HepG2 (cell line): ENCODE results near the gene SH3GL1. TPM values are rescaled to one million over a fixed set of nuclear protein-coding genes. Genes with fewer than 3 reads are reported as not detected.

Experiments used
- ADNP ChIP-seq: sonication (generic); formaldehyde crosslinking; IDR thresholded peaks from 2 replicates; pipeline ENCODE4 v1.4.0; 2020; ENCODE audit warnings: missing genetic modification reagents
- AKAP8 ChIP-seq: sonication (generic); formaldehyde crosslinking; IDR thresholded peaks from 2 replicates; pipeline ENCODE4 v1.5.1; 2020; ENCODE audit warnings: mild to moderate bottlenecking, missing genetic modification reagents
- FIP1L1 ChIP-seq: fragments of 200-400 bp; formaldehyde crosslinking; IDR thresholded peaks from 2 replicates; pipeline ENCODE4 v1.6.1; 2018; ENCODE audit warnings: low read depth, mild to moderate bottlenecking, low read length, moderate library complexity, borderline replicate concordance; ENCODE audit not compliant: insufficient read depth
- HMG20B ChIP-seq: conservative IDR thresholded peaks from 2 replicates; pipeline ENCODE4 v1.6.1; 2016; ENCODE audit warnings: missing genetic modification reagents, missing compliant biosample characterization
- HNRNPL ChIP-seq: fragments of 200-400 bp; formaldehyde crosslinking; IDR thresholded peaks from 2 replicates; pipeline ENCODE4 v1.6.1; 2017; ENCODE audit warnings: mild to moderate bottlenecking, low read depth, low read length
- KAT2B ChIP-seq: fragments of 150-350 bp; IDR thresholded peaks from 2 replicates; pipeline ENCODE4 v1.6.1; 2014; ENCODE audit warnings: low read depth, low read length, borderline replicate concordance
- MLLT10 ChIP-seq: sonication (generic); formaldehyde crosslinking; IDR thresholded peaks from 2 replicates; pipeline ENCODE4 v1.4.0; 2020; ENCODE audit warnings: missing genetic modification reagents
- NAIF1 ChIP-seq: sonication (generic); formaldehyde crosslinking; IDR thresholded peaks from 2 replicates; pipeline ENCODE4 v1.5.0; 2020; ENCODE audit warnings: mild to moderate bottlenecking, missing genetic modification reagents, borderline replicate concordance
- PRMT3 ChIP-seq: sonication (generic); formaldehyde crosslinking; IDR thresholded peaks from 2 replicates; pipeline ENCODE4 v1.8.1; 2022; ENCODE audit warnings: low read depth, mild to moderate bottlenecking, moderate library complexity, missing genetic modification reagents, borderline replicate concordance
- RBM22 ChIP-seq: fragments of 200-400 bp; formaldehyde crosslinking; optimal IDR thresholded peaks from 2 replicates; pipeline ENCODE3; 2017; ENCODE audit warnings: mild to moderate bottlenecking, low read length, moderate library complexity
- SCMH1 ChIP-seq: sonication (generic); formaldehyde crosslinking; IDR thresholded peaks from 2 replicates; pipeline ENCODE4 v1.9.0; 2021; ENCODE audit warnings: missing genetic modification reagents, mild to moderate bottlenecking, borderline replicate concordance
- SMAD9 ChIP-seq: sonication (generic); formaldehyde crosslinking; IDR thresholded peaks from 2 replicates; pipeline ENCODE4 v1.5.1; 2020; ENCODE audit warnings: mild to moderate bottlenecking, missing genetic modification reagents
- ZMYM2 ChIP-seq: sonication (generic); formaldehyde crosslinking; IDR thresholded peaks from 2 replicates; pipeline ENCODE4 v1.8.0; 2022; ENCODE audit warnings: mild to moderate bottlenecking, missing genetic modification reagents
- ZNF124 ChIP-seq: sonication (generic); formaldehyde crosslinking; IDR thresholded peaks from 2 replicates; pipeline ENCODE4 v1.4.0; 2020; ENCODE audit warnings: missing genetic modification reagents
- ZNF326 ChIP-seq: sonication (generic); formaldehyde crosslinking; IDR thresholded peaks from 2 replicates; pipeline ENCODE4 v1.4.0; 2020; ENCODE audit warnings: missing genetic modification reagents, borderline replicate concordance
- ZNF331 ChIP-seq: sonication (generic); formaldehyde crosslinking; IDR thresholded peaks from 2 replicates; pipeline ENCODE4 v1.4.0; 2020; ENCODE audit warnings: missing genetic modification reagents
- ZNF33A ChIP-seq: sonication (generic); formaldehyde crosslinking; IDR thresholded peaks from 2 replicates; pipeline ENCODE4 v1.5.1; 2020; ENCODE audit warnings: missing genetic modification reagents, mild to moderate bottlenecking, moderate library complexity, borderline replicate concordance
- ZNF710 ChIP-seq: sonication (generic); formaldehyde crosslinking; IDR thresholded peaks from 2 replicates; pipeline ENCODE4 v1.5.0; 2020; ENCODE audit warnings: mild to moderate bottlenecking, missing genetic modification reagents, borderline replicate concordance
- ZNF781 ChIP-seq: sonication (generic); formaldehyde crosslinking; IDR thresholded peaks from 2 replicates; pipeline ENCODE4 v1.5.1; 2020; ENCODE audit warnings: borderline replicate concordance, mild to moderate bottlenecking, missing genetic modification reagents; ENCODE audit errors: not compliant biosample characterization
- ZNF83 ChIP-seq: sonication (generic); formaldehyde crosslinking; IDR thresholded peaks from 2 replicates; pipeline ENCODE4 v1.4.0; 2020; ENCODE audit warnings: missing genetic modification reagents, mild to moderate bottlenecking, borderline replicate concordance
- ZNF883 ChIP-seq: sonication (generic); formaldehyde crosslinking; IDR thresholded peaks from 2 replicates; pipeline ENCODE4 v1.5.1; 2020; ENCODE audit warnings: mild to moderate bottlenecking, missing genetic modification reagents; ENCODE audit errors: not compliant biosample characterization
- polyA plus RNA-seq, 8 experiments: library from polyadenylated mRNA; depleted of rRNA in 3 of 8; stranded (reverse) in 7 of 8; unstranded in 1 of 8; fragments of >200 nt; fragmentation: Illumina TruSeq in 4 of 8; extraction: Trizol in 4 of 8; gene quantifications; 2 replicates each; pipeline versions ENCODE4 v1.2.1 to v1.2.3, GENCODE V29; 2011 to 2016; ENCODE audit warnings: low read depth in 4 of 8, missing spikeins in 1 of 8, mixed read lengths in 1 of 8; ENCODE audit not compliant: insufficient read depth in 1 of 8
- total RNA-seq, 5 experiments: library from RNA; depleted of rRNA; stranded (reverse); fragments of >200 nt; fragmentation: Illumina TruSeq; extraction: Trizol; gene quantifications; 2 replicates each; pipeline ENCODE4 v1.2.3, GENCODE V29; 2016; ENCODE audit warnings: low read depth in 1 of 5
- TF ChIP-seq, protein P1 (sequence below): sonication (generic); formaldehyde crosslinking; IDR thresholded peaks from 2 replicates; pipeline ENCODE4 v1.8.1; 2023; ENCODE audit warnings: missing genetic modification reagents, mild to moderate bottlenecking, borderline replicate concordance
- TF ChIP-seq, protein P2 (sequence below): sonication (generic); formaldehyde crosslinking; IDR thresholded peaks from 2 replicates; pipeline ENCODE4 v1.4.0; 2020; ENCODE audit warnings: mild to moderate bottlenecking, low read depth, missing genetic modification reagents
- TF ChIP-seq, protein P3 (sequence below): fragments of 450-650 bp; IDR thresholded peaks from 2 replicates; pipeline ENCODE4 v1.6.1; 2017

The SH3GL1 gene
- total and polyA plus RNA-seq, 2 of the 13 experiments (the other 11 are each of a cell fraction or from before 2014, with no cell fraction given), result 33.0 to 45.1 TPM

GRCh38 chr19:4342615-4343369 is 57.6 kb downstream of the SH3GL1 start (continued):
- TF ChIP-seq KAT2B (peak; percentile 40; the same call in 1 of the 2 replicates), SCMH1 (CRISPR knock-in tag) (no peak), ZNF781 (CRISPR knock-in tag) (no peak), RBM22 (no peak), ZNF883 (CRISPR knock-in tag) (no peak), MLLT10 (CRISPR knock-in tag) (no peak), SMAD9 (CRISPR knock-in tag) (no peak), ZNF710 (CRISPR knock-in tag) (peak; percentile 64; the same call in 1 of the 2 replicates), NAIF1 (CRISPR knock-in tag) (no peak; the same call in 1 of the 2 replicates), AKAP8 (CRISPR knock-in tag) (no peak), ZNF331 (peak; percentile 81), ADNP (CRISPR knock-in tag) (no peak), ZNF33A (CRISPR knock-in tag) (no peak; the same call in 1 of the 2 replicates), ZNF326 (CRISPR knock-in tag) (no peak), ZNF124 (CRISPR knock-in tag) (no peak), FIP1L1 (no peak), ZNF83 (CRISPR knock-in tag) (no peak), PRMT3 (CRISPR knock-in tag) (no peak), ZMYM2 (CRISPR knock-in tag) (no peak; the same call in 1 of the 2 replicates), HMG20B (peak; percentile 56; the same call in 1 of the 2 replicates), HNRNPL (no peak)
- TF ChIP-seq, protein P1, sequence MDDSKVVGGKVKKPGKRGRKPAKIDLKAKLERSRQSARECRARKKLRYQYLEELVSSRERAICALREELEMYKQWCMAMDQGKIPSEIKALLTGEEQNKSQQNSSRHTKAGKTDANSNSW, result no peak
- TF ChIP-seq, protein P2, sequence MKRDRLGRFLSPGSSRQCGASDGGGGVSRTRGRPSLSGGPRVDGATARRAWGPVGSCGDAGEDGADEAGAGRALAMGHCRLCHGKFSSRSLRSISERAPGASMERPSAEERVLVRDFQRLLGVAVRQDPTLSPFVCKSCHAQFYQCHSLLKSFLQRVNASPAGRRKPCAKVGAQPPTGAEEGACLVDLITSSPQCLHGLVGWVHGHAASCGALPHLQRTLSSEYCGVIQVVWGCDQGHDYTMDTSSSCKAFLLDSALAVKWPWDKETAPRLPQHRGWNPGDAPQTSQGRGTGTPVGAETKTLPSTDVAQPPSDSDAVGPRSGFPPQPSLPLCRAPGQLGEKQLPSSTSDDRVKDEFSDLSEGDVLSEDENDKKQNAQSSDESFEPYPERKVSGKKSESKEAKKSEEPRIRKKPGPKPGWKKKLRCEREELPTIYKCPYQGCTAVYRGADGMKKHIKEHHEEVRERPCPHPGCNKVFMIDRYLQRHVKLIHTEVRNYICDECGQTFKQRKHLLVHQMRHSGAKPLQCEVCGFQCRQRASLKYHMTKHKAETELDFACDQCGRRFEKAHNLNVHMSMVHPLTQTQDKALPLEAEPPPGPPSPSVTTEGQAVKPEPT (CRISPR knock-in tag), result no peak
- TF ChIP-seq, protein P3, sequence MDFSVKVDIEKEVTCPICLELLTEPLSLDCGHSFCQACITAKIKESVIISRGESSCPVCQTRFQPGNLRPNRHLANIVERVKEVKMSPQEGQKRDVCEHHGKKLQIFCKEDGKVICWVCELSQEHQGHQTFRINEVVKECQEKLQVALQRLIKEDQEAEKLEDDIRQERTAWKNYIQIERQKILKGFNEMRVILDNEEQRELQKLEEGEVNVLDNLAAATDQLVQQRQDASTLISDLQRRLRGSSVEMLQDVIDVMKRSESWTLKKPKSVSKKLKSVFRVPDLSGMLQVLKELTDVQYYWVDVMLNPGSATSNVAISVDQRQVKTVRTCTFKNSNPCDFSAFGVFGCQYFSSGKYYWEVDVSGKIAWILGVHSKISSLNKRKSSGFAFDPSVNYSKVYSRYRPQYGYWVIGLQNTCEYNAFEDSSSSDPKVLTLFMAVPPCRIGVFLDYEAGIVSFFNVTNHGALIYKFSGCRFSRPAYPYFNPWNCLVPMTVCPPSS, result no peak
